ENCODE results near the gene NXPH4. TPM values are rescaled to one million over a fixed set of nuclear protein-coding genes. Genes with fewer than 3 reads are reported as not detected.

The NXPH4 gene
- total RNA-seq, 1 experiment from 2014 or later, result 4.8 TPM

GRCh38 chr12:57258977-57259970, 42.7 kb downstream of the NXPH4 start:
- no peak for TF ChIP-seq EZH2 (IDR thresholded peaks at IDR 0.05; ENCODE audit: borderline replicate concordance, low read depth, low read length, poor library complexity, severe bottlenecking)
- TF ChIP-seq, protein P1, sequence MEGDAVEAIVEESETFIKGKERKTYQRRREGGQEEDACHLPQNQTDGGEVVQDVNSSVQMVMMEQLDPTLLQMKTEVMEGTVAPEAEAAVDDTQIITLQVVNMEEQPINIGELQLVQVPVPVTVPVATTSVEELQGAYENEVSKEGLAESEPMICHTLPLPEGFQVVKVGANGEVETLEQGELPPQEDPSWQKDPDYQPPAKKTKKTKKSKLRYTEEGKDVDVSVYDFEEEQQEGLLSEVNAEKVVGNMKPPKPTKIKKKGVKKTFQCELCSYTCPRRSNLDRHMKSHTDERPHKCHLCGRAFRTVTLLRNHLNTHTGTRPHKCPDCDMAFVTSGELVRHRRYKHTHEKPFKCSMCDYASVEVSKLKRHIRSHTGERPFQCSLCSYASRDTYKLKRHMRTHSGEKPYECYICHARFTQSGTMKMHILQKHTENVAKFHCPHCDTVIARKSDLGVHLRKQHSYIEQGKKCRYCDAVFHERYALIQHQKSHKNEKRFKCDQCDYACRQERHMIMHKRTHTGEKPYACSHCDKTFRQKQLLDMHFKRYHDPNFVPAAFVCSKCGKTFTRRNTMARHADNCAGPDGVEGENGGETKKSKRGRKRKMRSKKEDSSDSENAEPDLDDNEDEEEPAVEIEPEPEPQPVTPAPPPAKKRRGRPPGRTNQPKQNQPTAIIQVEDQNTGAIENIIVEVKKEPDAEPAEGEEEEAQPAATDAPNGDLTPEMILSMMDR (conservative IDR thresholded peaks at IDR 0.05; ENCODE audit: low read depth, low read length), result no peak
- Histone ChIP-seq H3K4me1 (ENCODE audit: insufficient read depth, low read length, poor library complexity, severe bottlenecking) (no peaks in the 10 kb centered on the region), H3K9me3 (ENCODE audit: low read depth, low read length, poor library complexity, severe bottlenecking) (no peaks in the 10 kb centered on the region), H3K4me3 (ENCODE audit: low read depth, low read length, poor library complexity, severe bottlenecking) (no peak overlapping the region), H3K27me3 (replicated peaks; ENCODE audit: insufficient read depth, low read depth, low read length, poor library complexity) (no peaks in the 10 kb centered on the region), H3K36me3 (ENCODE audit: insufficient read depth, low read length, poor library complexity, severe bottlenecking) (peaks cover 39% of the 10 kb centered on the region), H3K27ac (ENCODE audit: low read depth, low read length, poor library complexity, severe bottlenecking) (no peak overlapping the region)
- no peak for DNase-seq (ENCODE audit: low spot score)
- POLR2A ChIA-PET (ENCODE audit: low non-redundant PET), result interaction anchor here (0.5 kb wide), 1 partner anchor 210 kb away, joined by 3 read pairs; no protein-coding TSS in a partner anchor
- CTCF ChIA-PET, result interaction anchor here (0.9 kb wide), 1 partner anchor 8 kb away, joined by 10 read pairs; the partner anchor contains the start of gene STAC3
- BruUV-seq (replicated peaks), result no TSS peak
- intact Hi-C loops (cut with micrococcal nuclease; ENCODE audit: unreplicated experiment), result no loop called here

GRCh38 chr12:57260366-57260765, 43.8 kb downstream of the NXPH4 start:
- Histone ChIP-seq H3K4me3 (ENCODE audit: low read depth, low read length, poor library complexity, severe bottlenecking) (no peak overlapping the region), H3K27me3 (replicated peaks; ENCODE audit: insufficient read depth, low read depth, low read length, poor library complexity) (no peaks in the 10 kb centered on the region), H3K27ac (ENCODE audit: low read depth, low read length, poor library complexity, severe bottlenecking) (no peak overlapping the region), H3K9me3 (ENCODE audit: low read depth, low read length, poor library complexity, severe bottlenecking) (no peaks in the 10 kb centered on the region), H3K4me1 (ENCODE audit: insufficient read depth, low read length, poor library complexity, severe bottlenecking) (no peaks in the 10 kb centered on the region), H3K36me3 (ENCODE audit: insufficient read depth, low read length, poor library complexity, severe bottlenecking) (peaks cover 39% of the 10 kb centered on the region)
- no TSS peak for BruUV-seq (replicated peaks)
- CTCF ChIA-PET, result interaction anchor here (0.9 kb wide), 1 partner anchor 9 kb away, joined by 10 read pairs; the partner anchor contains the start of gene STAC3
- intact Hi-C loops (cut with micrococcal nuclease; ENCODE audit: unreplicated experiment), result no loop called here
- POLR2A ChIA-PET (ENCODE audit: low non-redundant PET), result interaction anchor here (0.5 kb wide), 1 partner anchor 209 kb away, joined by 3 read pairs; no protein-coding TSS in a partner anchor
- TF ChIP-seq, protein P1 (conservative IDR thresholded peaks at IDR 0.05; ENCODE audit: low read depth, low read length), result no peak
- no peak for TF ChIP-seq EZH2 (IDR thresholded peaks at IDR 0.05; ENCODE audit: borderline replicate concordance, low read depth, low read length, poor library complexity, severe bottlenecking)
- no peak for DNase-seq (ENCODE audit: low spot score)

DNA sequence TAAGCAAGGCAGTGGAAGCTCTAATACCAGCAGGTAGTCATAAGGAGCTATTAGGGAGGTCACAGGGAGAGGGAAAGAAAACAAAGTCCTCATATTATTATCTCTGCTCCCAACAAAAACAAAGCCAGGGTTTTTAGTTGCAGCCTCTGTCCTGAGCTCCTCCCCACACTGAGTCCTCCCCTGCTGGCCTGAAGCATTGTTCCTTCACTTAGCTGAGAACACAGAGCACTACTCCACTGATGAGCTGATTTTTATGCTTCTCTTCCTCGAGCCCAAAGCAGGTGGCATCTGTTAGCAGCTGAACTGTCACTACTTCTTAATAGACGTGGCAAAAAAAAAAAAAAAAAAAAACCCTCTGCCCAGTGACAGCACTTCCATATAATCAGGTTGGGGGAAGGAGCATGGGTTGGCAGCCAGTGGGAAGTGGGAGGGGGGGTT, 44.9 kb downstream of the NXPH4 start:
- POLR2A ChIA-PET (ENCODE audit: low non-redundant PET), result no interaction called here
- Histone ChIP-seq H3K4me3 (ENCODE audit: low read depth, low read length, poor library complexity, severe bottlenecking) (no peak overlapping the region), H3K4me1 (ENCODE audit: insufficient read depth, low read length, poor library complexity, severe bottlenecking) (no peaks in the 10 kb centered on the region), H3K27ac (ENCODE audit: low read depth, low read length, poor library complexity, severe bottlenecking) (no peak overlapping the region), H3K36me3 (ENCODE audit: insufficient read depth, low read length, poor library complexity, severe bottlenecking) (peaks cover 38% of the 10 kb centered on the region), H3K9me3 (ENCODE audit: low read depth, low read length, poor library complexity, severe bottlenecking) (no peaks in the 10 kb centered on the region), H3K27me3 (replicated peaks; ENCODE audit: insufficient read depth, low read depth, low read length, poor library complexity) (no peaks in the 10 kb centered on the region)
- no peak for DNase-seq (ENCODE audit: low spot score)
- intact Hi-C loops (cut with micrococcal nuclease; ENCODE audit: unreplicated experiment), result no loop called here
- CTCF ChIA-PET, result interaction anchor here (0.5 to 0.8 kb wide), 5 partner anchors 9 to 211 kb away, joined by 3 to 16 read pairs (median 6); no protein-coding TSS in a partner anchor
- no peak for TF ChIP-seq EZH2 (IDR thresholded peaks at IDR 0.05; ENCODE audit: borderline replicate concordance, low read depth, low read length, poor library complexity, severe bottlenecking)
- TF ChIP-seq, protein P1 (conservative IDR thresholded peaks at IDR 0.05; ENCODE audit: low read depth, low read length), result no peak
- no TSS peak for BruUV-seq (replicated peaks)

All from A673 (cell line).